ENCODE results near the gene MAML3.

Gene MAML3

DNA sequence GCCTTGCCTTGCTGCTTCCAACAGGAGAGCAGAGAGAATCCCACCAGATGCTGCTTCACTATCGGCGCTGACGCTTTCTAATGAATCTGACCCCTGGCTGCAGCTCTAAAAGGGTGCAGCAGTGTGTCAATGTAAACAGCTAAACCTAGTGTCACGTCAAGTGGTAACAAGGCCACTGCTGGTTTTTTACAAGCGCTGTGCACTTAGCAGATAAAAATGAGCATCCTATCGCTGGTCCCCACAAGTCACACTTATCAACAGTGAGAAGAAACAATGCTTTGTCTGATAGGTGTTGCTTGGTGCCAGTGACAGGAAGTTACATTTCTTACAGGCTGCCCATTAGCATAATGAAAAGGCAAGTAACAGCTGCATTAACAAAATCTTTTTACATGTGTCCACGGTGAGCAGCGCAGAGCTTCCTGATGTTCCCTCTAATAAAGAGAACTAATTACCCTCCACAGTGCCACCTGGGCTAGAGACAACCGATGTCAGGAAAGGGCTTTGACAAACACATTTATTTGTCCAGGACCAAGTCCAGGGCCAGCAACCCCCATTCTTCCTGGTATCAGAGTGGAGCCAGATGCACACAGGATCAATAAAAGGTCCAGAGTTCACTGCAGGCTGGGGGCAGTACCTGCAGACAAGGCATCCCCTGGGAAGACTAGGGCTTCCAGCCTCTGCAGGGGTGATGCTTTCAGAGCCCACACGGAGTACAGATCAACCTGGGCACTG is 312.4 kb downstream of the MAML3 start:
- TF ChIP-seq, protein P1, sequence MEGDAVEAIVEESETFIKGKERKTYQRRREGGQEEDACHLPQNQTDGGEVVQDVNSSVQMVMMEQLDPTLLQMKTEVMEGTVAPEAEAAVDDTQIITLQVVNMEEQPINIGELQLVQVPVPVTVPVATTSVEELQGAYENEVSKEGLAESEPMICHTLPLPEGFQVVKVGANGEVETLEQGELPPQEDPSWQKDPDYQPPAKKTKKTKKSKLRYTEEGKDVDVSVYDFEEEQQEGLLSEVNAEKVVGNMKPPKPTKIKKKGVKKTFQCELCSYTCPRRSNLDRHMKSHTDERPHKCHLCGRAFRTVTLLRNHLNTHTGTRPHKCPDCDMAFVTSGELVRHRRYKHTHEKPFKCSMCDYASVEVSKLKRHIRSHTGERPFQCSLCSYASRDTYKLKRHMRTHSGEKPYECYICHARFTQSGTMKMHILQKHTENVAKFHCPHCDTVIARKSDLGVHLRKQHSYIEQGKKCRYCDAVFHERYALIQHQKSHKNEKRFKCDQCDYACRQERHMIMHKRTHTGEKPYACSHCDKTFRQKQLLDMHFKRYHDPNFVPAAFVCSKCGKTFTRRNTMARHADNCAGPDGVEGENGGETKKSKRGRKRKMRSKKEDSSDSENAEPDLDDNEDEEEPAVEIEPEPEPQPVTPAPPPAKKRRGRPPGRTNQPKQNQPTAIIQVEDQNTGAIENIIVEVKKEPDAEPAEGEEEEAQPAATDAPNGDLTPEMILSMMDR (IDR thresholded peaks at IDR 0.05; ENCODE audit: extremely low read depth, missing control alignments): no peak
- no peak for DNase-seq (ENCODE audit: low spot score)

DNA sequence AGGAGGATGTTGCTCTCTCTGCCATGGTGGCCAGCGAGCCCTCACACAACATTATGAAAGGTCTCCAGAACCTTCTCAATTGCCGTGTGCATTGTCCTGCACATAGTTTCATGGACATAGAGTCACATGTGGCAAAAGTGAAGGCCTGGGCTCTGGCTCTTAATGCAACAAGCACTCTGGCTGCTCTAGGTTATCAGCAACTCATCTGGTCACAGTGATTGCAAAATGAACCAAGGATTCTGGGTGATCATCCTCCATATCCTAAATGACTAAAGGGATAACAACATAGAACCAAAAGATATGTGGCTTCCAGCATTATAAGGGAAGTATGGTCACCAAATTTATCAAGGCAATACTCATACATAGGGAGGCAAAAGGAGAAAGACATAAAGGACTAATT is 313.2 kb downstream of the MAML3 start:
- no peak for DNase-seq (ENCODE audit: low spot score)
- TF ChIP-seq, protein P1 (IDR thresholded peaks at IDR 0.05; ENCODE audit: extremely low read depth, missing control alignments): no peak

DNA sequence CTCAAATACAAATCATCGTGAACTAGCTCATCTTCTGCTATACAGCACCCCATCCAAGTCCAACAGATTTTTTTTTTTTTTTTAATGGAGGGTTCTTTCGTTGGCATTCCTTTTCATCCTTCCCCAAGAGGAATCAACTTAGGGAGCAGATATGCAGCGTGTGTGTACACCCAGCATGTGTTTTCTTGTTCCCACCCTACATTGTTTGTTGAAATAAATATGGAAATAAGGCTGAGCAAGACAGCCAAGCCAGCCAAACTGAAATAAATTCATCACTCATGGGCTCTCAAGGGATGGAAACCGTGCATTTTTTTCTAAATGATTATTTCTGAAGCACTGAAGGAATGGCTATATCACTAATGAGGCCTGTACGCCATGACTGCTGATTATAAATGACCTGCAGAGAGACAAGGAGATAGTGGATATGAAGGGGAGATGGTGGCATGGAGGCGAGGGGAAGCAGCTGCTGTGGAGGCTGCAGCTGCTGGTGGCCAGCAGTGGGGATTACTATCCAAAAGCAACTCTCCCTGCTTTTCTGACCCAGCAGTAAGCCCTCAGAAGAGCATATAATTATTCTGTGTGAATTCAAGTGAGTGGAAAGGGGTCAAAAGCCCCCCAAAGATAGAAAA is 314.5 kb downstream of the MAML3 start:
- no peak for DNase-seq (ENCODE audit: low spot score)

DNA sequence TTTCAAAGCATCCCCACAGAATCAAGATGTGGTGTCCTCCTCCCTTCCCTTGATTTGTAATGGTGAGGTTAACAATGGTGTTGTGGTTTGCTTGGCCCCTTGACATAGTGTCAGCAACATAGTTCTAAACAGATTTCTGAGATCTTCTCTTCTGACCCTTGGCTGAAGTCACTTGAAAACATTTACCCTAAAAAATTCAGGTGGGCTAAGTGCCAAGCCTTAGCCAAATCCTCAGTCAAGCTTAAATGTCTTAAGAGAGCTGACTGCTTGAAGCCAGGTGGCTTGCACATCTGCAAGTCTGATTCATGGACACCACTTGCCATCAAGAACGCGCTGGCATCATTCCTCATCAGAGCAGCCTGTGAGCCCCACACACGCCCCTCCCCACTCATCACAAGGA is 315.2 kb downstream of the MAML3 start:
- TF ChIP-seq, protein P1 (IDR thresholded peaks at IDR 0.05; ENCODE audit: extremely low read depth, missing control alignments): no peak

More for the DNA sequence above, 314.5 kb downstream of the MAML3 start:
- TF ChIP-seq, protein P1 (IDR thresholded peaks at IDR 0.05; ENCODE audit: extremely low read depth, missing control alignments): no peak

DNA sequence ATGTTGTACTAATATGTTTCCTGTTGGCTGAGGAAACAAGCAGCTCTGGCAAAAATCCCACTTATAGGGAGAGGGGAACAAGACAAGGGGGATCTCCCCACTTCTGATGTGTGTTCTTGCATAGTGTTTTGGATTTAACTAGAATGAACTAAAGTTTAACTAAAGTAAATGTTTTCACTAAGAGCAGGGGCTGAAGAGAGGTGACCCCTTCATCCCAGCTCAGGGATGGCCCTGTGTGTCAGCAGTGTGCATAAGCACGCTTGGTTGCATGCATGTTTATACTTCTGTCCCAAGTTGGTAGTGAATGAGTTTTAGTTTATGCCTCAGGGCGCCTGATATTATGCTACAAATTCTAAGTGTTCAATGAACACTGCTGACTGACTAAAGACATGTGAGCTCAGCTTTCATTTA is 319.0 kb downstream of the MAML3 start:
- DNase-seq (ENCODE audit: low spot score): no peak
- TF ChIP-seq, protein P1 (IDR thresholded peaks at IDR 0.05; ENCODE audit: extremely low read depth, missing control alignments): no peak

More for the DNA sequence above, 315.2 kb downstream of the MAML3 start:
- no peak for DNase-seq (ENCODE audit: low spot score)

DNA sequence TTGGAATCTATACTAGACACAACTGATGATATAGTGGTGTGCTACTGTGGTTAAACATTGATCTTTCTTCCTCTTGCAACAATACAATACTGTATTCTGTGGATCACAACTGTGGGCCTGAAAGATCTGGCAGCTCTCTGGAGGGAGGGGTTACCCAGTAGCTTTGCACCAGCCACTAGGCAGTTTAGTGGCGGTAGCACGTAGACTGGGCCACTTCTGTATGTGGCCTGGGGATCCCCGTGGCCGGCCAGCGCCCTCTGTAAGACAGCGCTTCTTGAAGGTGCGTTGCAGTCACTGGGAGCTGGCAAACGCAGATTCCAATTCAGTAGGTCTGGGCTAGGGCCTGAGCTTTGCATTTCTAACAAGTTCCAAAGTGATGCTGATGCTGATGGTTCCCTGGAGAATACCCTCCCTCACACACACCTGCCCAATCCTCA is 319.7 kb downstream of the MAML3 start:
- no peak for DNase-seq (ENCODE audit: low spot score)
- TF ChIP-seq, protein P1 (IDR thresholded peaks at IDR 0.05; ENCODE audit: extremely low read depth, missing control alignments): no peak

DNA sequence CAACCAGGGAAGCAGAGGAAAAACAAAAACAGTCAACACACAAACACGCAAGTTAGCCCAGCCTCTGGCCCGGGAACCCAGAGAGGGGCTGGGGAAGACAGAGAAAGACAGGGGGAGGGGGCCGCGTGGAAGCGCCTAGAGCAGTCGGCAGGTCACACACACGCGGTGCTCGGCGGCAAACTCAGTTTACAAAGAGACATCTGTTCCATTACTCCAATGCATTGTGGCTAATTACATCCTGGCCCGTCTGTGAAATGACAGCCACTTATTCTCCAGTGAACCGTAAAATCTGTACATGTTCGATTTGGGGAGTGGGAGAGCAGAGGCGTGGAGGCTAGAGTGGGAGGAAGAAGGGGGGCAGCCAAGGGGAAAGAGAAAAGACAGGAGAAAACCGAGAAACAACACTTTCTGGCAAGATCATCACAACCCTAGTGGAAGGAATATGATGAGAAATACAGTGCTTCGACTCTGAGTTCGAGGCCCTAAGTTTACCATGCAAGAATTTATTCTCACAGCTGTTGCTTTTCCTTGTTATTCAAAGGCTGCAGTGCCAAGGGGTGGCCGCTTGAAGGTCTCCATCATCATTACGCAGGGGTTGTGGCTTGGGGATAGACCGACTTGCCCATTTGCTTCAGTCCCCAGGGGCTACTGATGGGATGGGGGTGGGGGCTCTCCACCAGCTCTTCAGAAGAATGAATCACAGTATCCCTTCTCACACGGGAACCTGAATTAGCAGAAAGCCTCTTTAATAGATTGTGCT is 320.7 kb downstream of the MAML3 start:
- TF ChIP-seq, protein P1 (IDR thresholded peaks at IDR 0.05; ENCODE audit: extremely low read depth, missing control alignments): no peak

More for the DNA sequence above, 320.7 kb downstream of the MAML3 start:
- DNase-seq (ENCODE audit: low spot score): no peak
